ENCODE data around the gene TMEM43. TPM values are rescaled to one million over a fixed set of nuclear protein-coding genes. Genes with fewer than 3 reads are reported as not detected.
A peak's percentile ranks its signal among the peaks of the same experiment; 100 is the strongest.
"Not testable (repeated sequence)": the region's sequence is repeated elsewhere in the genome, so short reads cannot be mapped to it uniquely, and the experiment has no call there.

TMEM43 gene
- total RNA-seq, 1 donor, result 120 TPM

- TF ChIP-seq CTCF (IDR thresholded peaks at IDR 0.05; ENCODE audit: insufficient read depth, low read depth, low read length), result no peak
- no peak for DNase-seq (ENCODE audit: low read depth)
- no peak overlapping the region for H3K4me3 ChIP-seq (ENCODE audit: low read depth, low read length)
These were observed 28.1 kb upstream of the TMEM43 start for GRCh38 chr3:14096742-14097141.

DNA sequence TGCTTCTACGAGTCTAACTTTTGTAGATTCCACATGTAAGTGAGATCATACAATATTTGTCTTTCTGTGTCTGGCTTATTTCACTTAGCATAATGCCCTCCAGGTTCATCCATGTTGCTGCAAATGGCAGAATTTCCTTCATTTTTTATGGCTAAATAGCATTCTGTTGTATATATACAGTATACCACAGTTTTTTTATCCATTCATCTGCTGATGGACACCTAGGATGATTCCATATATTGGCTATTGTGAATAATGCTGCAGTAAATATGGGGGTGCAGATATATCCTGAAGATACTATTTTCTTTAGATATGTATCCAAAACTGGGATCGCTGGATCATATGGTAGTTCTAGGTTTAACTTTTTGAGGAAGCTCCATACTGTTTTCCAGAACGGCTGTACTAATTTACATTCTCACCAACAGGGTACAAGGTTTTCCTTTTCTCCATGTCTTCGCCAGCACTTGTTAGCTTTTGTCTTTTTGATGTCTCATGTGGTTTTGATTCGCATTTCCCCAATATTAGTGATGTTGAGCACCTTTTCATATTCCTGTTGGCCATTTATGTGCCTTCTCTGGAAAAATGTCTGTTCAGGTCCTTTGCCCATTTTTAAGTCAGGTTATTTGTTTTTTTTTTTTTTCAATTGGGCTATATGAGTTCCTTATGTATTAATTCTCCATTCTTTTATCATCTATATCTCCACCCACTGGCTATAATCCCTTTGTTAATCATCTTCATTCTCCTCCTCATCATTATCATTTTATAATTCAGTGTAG, 27.0 kb upstream of the TMEM43 start:
- DNase-seq (ENCODE audit: low read depth), result no peak
- H3K4me3 ChIP-seq (ENCODE audit: low read depth, low read length), result no peak overlapping the region
- TF ChIP-seq CTCF (IDR thresholded peaks at IDR 0.05; ENCODE audit: insufficient read depth, low read depth, low read length), result no peak

DNA sequence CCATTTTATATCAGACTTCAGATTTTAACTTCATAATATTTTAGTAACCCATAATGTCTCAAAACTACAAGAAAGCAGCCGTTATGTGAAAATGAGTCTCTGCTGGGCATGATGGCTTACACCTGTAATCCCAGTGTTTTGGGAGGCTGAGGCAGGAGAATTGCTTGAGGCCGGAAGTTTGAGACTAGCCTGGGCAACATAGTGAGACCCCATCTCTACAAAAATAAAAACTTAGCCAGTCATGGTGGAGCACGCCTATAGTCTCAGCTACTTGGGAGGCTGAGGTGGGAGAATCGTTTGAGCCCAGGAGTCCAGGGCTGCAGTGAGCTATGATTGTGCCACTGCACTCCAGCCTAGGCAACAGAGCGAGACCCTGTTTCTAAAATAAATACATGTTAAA, 15.0 kb upstream of the TMEM43 start:
- DNase-seq (ENCODE audit: low read depth); H3K4me3 ChIP-seq (ENCODE audit: low read depth, low read length): not testable (repeated sequence)

DNA sequence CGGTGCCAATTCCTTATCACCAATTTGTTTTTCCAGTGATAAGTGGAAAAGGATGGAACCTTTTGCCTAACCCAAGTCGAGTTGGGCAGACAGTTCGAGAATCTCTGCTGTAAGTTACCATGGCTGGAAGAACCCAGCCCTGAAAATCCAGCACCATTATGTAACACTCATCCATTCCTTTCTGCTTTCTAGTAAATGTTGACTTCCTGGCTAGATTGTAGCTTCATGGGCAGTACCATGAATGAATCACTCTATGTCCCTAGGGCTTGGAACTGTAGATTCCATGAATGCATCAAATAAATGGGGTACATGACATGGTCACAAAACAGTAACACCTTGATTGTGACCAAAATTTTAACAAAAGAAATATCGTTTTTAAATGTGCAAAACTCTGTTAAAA, 14.2 kb upstream of the TMEM43 start:
- H3K4me3 ChIP-seq (ENCODE audit: low read depth, low read length), result no peak overlapping the region
- no peak for TF ChIP-seq CTCF (IDR thresholded peaks at IDR 0.05; ENCODE audit: insufficient read depth, low read depth, low read length)
- no peak for DNase-seq (ENCODE audit: low read depth)

GRCh38 chr3:14113965-14114635, 10.8 kb upstream of the TMEM43 start:
- DNase-seq (ENCODE audit: low read depth), result peak; percentile 11
- no peak overlapping the region for H3K4me3 ChIP-seq (ENCODE audit: low read depth, low read length)
- peak; percentile 41 for TF ChIP-seq CTCF (IDR thresholded peaks at IDR 0.05; ENCODE audit: insufficient read depth, low read depth, low read length)

GRCh38 chr3:14117468-14118399, 7.1 kb upstream of the TMEM43 start:
- no peak for DNase-seq (ENCODE audit: low read depth)
- no peak overlapping the region for H3K4me3 ChIP-seq (ENCODE audit: low read depth, low read length)
- no peak for TF ChIP-seq CTCF (IDR thresholded peaks at IDR 0.05; ENCODE audit: insufficient read depth, low read depth, low read length)
